T-helper 1 cell treated with Interleukin-12 subunit alpha and Interleukin-12 subunit beta and Interleukin-4 antibody, amounts not matched to agents 30 ng/mL and 1 ng/mL, for 36 hours (primary cell): ENCODE measurements around the gene FKBP6. TPM values are rescaled to one million over a fixed set of nuclear protein-coding genes. Genes with fewer than 3 reads are reported as not detected.
"Not testable (repeated sequence)": the region's sequence is repeated elsewhere in the genome, so short reads cannot be mapped to it uniquely, and the experiment has no call there.

Experiments
- intact Hi-C: fragments of 100-400 bp; cut with micrococcal nuclease; formaldehyde crosslinking; loops from one replicate; pipeline ENCODE4 v1.15.1; 2024
- total RNA-seq: library from RNA; stranded (reverse); gene quantifications from 2 replicates; pipeline ENCODE4 v1.2.3, GENCODE V29; 2022

FKBP6 gene, protein sequence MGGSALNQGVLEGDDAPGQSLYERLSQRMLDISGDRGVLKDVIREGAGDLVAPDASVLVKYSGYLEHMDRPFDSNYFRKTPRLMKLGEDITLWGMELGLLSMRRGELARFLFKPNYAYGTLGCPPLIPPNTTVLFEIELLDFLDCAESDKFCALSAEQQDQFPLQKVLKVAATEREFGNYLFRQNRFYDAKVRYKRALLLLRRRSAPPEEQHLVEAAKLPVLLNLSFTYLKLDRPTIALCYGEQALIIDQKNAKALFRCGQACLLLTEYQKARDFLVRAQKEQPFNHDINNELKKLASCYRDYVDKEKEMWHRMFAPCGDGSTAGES
- not detected in 2 replicates for total RNA-seq

- intact Hi-C loops: not testable (repeated sequence)
Observed at GRCh38 chr7:73327922-73328321, at the start of gene FKBP6, which contains the start of gene TRIM50. Gene FKBP6 (plus strand): TSS chr7:73328161. CDS start chr7:73328429, 268 bp downstream. Gene TRIM50 (minus strand): TSS chr7:73328082. CDS start chr7:73324787, 3,295 bp downstream.

GRCh38 chr7:73297235-73297634 is 30.7 kb upstream of the FKBP6 start:
- intact Hi-C loops: not testable (repeated sequence)

GRCh38 chr7:73297706-73298105 is 30.3 kb upstream of the FKBP6 start:
- intact Hi-C loops: not testable (repeated sequence)

GRCh38 chr7:73299812-73300211 is 28.1 kb upstream of the FKBP6 start:
- intact Hi-C loops: not testable (repeated sequence)

- intact Hi-C loops: not testable (repeated sequence)
Observed at GRCh38 chr7:73301108-73301507, 26.9 kb upstream of the FKBP6 start.

DNA sequence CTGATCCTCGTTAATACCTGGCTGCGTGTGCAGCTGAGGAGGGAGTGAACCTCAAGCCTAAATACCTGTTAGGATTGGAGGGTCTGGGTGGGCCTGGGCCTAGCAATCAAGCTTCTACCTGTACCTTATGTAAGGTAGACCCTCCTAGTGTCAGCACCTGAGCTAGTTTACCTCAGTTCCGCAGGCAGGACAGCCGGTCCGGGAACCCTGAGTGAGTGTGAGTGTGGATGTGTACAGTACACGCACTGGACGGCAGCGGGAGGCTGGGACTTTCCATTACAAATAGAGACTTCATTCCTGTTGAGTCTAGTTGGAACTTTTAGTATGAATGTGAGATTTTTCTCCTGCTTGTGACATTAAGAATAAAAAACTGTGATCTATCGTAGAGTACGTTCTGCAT is 25.1 kb upstream of the FKBP6 start:
- intact Hi-C loops: not testable (repeated sequence)

DNA sequence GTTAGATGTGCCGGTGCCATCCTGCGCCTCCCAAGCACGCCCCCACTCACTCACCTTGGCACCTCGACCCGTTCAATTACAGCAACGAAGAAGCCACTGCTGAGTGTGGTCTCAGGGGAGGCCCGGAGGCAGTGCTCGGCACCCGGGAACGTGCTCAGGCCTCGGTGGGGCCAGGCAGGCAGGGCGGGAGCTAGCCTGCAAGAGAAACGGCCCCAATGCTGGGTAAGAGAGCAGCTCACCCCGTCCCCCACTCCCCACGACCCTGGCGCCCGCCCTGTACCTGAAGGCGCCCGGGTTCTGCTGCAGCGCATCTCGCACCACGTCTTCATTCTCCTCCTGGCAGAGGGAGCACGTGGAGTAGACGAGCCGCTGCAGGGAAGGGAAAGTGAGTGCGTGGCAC is 24.4 kb upstream of the FKBP6 start:
- intact Hi-C loops: no loop called here

- intact Hi-C loops: no loop called here
Observed at GRCh38 chr7:73304071-73304470, 23.9 kb upstream of the FKBP6 start.

GRCh38 chr7:73304612-73305387 is 23.2 kb upstream of the FKBP6 start:
- intact Hi-C loops: not testable (repeated sequence)

- intact Hi-C loops: no loop called here
Observed at GRCh38 chr7:73307436-73307835, 20.5 kb upstream of the FKBP6 start.

DNA sequence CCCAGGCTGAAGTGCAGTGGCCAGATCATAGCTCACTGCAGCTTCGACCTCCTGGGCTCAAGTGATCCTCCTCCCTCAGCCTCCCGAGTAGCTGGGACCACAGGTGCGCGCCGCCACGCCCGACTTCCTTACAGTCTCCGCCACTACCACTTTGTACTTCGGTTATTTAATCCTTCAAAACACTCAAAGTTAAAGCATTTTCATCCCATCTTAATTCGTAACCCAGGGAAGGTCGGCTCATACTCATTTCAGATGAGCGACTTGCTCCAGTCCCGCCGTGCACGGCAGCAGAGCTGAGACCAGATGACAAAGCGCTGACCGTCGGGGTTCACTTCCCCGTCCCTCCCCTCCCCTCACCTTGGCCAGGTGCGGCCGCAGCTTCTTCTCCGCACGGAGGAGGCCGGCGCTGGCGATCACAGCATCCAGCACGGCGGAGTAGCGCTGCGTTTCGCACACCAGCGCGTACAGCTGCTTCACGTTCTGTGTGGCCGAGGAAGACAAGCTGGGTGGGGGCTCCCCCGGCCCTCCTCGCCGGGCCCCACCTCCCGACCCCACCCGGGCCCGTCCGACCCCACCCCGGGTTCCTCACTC is 19.8 kb upstream of the FKBP6 start:
- intact Hi-C loops: loop anchor here (2.0 kb wide), 2 partner anchors 125 to 479 kb away; partner anchors contain the start of genes FZD9 and TYW1B

GRCh38 chr7:73308665-73309214 is 19.2 kb upstream of the FKBP6 start, which contains the start of gene NSUN5:
Gene NSUN5 (minus strand): TSS chr7:73308826. CDS start chr7:73308790, 36 bp downstream.
- intact Hi-C loops: loop anchor here (2.0 kb wide), 2 partner anchors 124 to 480 kb away; partner anchors contain the start of genes FZD9 and TYW1B

- intact Hi-C loops: not testable (repeated sequence)
Observed at GRCh38 chr7:73311421-73311820, 16.5 kb upstream of the FKBP6 start.

- intact Hi-C loops: no loop called here
Observed at GRCh38 chr7:73312831-73313520, 15.0 kb upstream of the FKBP6 start.

DNA sequence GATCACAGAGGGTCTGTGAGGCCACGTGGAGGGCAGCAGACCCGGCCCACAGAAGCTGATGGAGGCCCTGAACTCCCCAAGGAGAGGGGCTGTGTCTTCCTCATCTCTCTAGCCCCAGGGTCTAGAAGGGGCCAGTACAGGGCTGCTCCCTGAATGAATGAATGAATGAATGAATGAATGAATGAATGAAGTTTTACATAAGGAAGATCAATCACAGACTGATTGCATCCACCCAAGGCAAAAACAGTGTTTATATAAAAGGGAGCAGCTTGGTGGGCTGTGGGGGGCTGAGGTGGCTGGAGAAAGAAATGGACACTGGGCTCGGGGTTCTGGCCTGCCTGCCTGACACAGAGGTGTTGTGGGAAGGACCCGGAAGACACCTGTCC is 14.4 kb upstream of the FKBP6 start:
- intact Hi-C loops: no loop called here

DNA sequence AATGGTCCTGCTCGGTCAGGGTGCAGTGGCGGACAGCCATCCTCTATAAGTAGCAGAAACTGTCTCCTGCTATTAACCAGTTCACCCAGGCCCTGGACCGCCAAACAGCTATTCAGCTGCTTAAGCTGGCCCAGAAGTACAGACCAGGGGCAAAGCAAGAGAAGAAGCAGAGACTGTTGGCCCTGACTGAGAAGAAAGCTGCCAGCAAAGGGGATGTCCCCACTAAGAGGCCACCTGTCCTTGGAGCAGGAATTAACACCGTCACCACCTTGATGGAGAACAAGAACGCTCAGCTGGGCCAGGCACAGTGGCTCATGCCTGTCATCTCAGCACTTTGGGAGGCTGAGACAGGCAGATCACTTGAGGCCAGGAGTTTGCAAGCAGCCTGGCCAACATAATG is 13.7 kb upstream of the FKBP6 start:
- intact Hi-C loops: no loop called here

- intact Hi-C loops: no loop called here
Observed at GRCh38 chr7:73316521-73316920, 11.4 kb upstream of the FKBP6 start.

DNA sequence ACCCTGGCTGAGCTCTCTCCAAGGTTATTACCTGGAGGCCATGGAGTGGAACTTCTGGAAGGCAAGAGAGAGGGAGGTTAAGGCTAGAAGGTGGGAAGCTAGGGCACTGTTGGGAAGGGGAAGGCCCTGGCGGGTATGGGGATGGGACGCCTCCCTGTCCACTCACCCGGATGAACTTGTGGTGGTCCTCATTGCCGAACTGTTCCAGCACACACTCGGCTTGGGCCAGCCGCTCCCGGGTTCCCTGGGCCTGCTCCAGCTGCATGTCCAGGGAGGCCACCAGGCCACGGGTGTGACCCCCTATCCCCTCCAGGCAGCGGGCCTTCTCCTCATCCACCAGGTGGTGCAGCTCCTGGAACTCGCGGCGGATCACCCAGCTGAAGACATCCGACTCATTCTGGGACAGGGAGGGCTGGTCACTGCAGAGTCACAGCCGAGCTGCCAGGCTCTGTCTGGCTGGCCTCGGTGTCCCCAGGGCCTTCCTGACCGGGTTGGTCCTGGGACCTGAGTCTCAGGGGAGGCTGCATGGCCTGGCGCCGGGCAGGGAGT is 9.2 kb upstream of the FKBP6 start:
- intact Hi-C loops: not testable (repeated sequence)

DNA sequence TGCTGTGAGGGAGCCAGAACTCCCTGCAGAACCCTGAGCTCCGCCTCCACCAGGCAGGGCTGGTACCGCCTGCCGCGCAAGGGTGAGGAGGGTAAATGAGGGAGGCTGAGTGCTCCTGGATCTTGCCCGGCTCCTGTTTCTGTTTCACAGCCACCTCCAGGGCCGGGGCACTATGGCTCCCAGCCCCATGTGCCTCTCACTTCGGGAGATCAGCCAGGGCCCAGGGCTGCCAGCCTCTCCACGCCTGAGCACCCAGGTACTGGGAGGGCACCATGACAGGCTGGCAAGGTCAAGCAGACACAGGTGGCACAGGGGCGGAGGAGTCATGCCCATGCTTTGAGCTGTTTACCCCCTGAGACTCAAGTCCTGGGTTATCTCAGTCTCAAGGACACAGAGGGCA is 8.4 kb upstream of the FKBP6 start:
- intact Hi-C loops: not testable (repeated sequence)

DNA sequence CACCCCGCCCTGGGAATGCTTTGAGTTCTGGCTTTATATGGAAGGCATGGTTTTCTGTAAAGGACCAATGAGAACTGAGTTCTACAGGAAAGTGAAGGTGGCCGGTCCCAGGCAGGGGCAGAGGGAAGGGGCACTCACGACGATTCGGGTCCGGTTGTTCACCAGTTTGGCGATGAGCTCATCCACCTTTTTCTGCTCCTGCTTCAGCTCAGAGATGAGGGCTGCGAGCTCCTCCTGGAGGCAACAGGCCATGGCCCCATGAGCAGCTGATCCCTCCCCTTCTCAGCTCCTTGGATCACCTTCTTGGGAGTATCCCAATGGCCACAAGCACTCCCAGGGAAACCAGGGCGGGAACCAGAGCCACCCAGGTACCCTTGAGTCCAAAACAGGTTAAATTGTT is 8.0 kb upstream of the FKBP6 start:
- intact Hi-C loops: not testable (repeated sequence)
